ENCODE results near the gene CCDC187.

DNA sequence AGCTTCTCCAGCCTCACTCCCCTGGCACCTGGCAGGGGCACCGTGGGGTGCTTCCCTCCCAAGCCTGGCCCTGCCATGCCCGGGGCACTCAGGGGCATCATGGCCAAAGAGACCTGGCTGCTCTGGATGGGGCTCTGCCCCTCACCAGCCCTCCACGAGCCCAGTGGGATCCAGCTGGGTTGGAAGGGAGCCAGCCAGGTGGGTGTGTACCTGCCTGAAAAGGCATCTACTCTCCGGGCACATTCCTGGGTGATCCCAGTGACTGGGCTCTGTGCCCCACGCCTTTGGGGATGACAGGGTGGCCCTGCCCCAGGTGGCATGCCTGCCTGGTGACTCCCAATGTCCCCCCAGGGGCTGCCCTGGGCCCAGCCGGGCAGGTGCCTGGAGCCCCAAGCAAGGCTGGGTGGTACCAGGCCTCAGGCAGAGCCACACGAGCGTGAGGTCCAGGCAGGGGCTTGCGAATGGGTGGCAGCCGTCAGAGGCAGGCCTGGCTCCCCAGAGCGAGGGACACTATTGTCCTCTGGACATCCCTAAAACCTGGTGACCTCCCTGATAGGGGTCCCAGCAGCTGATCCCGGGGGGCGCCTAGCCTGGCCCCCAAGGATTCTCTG lies 24.2 kb upstream of the CCDC187 start:
- TF ChIP-seq, protein P1, sequence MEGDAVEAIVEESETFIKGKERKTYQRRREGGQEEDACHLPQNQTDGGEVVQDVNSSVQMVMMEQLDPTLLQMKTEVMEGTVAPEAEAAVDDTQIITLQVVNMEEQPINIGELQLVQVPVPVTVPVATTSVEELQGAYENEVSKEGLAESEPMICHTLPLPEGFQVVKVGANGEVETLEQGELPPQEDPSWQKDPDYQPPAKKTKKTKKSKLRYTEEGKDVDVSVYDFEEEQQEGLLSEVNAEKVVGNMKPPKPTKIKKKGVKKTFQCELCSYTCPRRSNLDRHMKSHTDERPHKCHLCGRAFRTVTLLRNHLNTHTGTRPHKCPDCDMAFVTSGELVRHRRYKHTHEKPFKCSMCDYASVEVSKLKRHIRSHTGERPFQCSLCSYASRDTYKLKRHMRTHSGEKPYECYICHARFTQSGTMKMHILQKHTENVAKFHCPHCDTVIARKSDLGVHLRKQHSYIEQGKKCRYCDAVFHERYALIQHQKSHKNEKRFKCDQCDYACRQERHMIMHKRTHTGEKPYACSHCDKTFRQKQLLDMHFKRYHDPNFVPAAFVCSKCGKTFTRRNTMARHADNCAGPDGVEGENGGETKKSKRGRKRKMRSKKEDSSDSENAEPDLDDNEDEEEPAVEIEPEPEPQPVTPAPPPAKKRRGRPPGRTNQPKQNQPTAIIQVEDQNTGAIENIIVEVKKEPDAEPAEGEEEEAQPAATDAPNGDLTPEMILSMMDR (CRISPR knock-in tag; IDR thresholded peaks at IDR 0.05) = no peak
- TF ChIP-seq ZNF549 (CRISPR knock-in tag; IDR thresholded peaks at IDR 0.05) (no peak), XRCC5 (optimal IDR thresholded peaks at IDR 0.05; ENCODE audit: low read length) (no peak), CEBPB (IDR thresholded peaks at IDR 0.05; ENCODE audit: borderline replicate concordance, low read depth, low read length) (no peak), ZNF614 (CRISPR knock-in tag; IDR thresholded peaks at IDR 0.05; ENCODE audit: borderline replicate concordance) (no peak), ETV6 (CRISPR knock-in tag; conservative IDR thresholded peaks at IDR 0.05) (no peak), FOXK2 (IDR thresholded peaks at IDR 0.05) (no peak)
